GM18907 (cell line): ENCODE measurements around the gene MORC1.

ENCODE experiments used
- ATAC-seq: cut with Tn5 transposase; IDR thresholded peaks from one replicate; pipeline ENCODE4 v1.9.1; 2021; ENCODE audit warnings: mild to moderate bottlenecking, moderate library complexity; ENCODE audit not compliant: unreplicated experiment

MORC1 gene

DNA sequence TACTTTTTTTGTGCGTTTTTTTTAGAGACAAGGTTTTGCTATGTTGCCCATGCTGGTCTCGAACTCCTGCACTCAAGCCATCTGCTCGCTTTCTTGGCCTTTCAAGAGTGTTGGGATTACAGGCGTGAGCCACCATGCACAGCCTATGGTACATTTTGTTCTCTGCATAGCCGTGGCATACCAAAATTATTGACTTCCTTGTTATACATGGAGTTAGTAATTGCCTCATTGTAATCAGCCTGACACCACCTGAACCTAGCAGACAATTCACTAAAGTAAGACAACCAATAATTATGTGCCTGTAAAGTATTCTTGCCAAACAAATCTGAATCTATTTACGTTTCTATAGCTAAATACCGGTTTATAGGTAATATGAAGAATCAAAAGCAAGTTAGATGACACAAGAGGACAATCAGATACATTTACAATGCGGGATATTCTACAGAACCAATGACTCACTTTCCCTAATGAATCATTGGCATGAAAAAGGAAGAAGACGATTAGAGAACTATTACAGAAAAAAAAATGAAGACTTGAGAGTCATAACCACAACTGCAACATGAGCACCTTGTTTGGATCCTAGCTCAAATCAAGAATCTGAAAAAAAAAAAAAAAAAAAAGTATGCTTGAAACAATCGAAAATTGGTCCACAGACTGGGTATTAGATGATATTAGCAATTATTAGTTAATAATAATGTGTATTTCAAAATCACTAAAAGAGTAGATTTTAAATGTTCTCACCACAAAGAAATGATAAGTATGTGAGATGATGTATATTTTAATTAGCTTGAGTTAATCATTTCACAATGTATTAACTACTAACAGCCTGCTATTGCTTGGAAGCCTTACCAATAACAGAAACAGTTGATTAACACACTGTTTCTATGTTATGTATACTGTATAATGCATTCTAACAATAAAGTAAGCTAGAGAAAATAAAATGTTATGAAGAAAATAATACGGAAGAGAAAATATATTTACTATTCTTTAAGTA lies 171.3 kb downstream of the MORC1 start:
- ATAC-seq = no peak

DNA sequence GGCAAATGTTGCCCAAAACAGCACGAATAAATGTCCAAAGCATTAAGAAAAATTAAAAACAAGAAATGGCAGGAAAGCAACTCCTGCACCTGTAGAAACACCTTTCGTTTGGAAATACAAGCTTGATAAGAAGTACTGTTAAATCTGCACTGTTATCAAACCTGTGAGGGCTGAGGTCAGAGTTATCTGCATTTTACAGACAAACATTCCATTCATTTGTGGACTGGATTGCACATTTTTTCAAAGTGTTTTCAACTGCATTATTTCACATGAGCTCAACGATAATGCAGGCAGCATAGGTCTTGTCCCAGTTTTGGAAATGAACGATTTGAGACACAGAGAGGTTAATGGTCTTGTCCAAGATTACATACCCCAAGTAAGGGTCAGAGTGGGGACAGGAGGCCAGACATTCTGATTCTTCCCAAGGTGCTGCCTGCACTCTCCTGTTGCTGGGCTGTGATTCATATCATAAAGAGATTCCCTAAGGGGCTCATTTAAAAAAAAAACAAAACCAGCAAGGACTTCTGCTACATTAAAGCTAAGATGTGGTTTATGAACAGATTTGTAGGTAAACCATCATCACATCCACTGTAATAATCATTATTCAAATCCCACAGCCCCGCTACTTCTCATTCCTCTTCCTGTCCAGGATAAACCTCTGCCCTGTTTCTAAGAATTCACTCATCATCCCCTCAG lies 177.2 kb downstream of the MORC1 start:
- ATAC-seq = no peak

DNA sequence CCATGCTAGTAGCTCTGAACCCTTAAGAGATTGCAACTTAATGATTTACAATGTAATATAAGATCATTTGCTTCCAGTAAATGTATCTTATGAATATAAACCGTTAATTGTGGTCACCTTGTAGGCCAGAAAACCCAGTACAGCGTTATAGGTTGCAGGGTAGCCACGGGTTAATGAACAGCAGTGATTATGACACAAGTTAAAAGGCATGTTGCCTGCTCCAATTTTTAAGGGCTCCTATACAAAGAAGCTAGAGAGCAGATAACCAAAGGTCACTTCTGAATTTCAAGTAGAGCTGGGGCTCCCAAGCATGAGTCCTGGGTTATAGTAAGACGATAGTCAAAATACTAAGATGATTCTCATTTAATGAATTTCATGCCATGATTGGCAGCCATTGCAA lies 177.8 kb downstream of the MORC1 start:
- no peak for ATAC-seq

DNA sequence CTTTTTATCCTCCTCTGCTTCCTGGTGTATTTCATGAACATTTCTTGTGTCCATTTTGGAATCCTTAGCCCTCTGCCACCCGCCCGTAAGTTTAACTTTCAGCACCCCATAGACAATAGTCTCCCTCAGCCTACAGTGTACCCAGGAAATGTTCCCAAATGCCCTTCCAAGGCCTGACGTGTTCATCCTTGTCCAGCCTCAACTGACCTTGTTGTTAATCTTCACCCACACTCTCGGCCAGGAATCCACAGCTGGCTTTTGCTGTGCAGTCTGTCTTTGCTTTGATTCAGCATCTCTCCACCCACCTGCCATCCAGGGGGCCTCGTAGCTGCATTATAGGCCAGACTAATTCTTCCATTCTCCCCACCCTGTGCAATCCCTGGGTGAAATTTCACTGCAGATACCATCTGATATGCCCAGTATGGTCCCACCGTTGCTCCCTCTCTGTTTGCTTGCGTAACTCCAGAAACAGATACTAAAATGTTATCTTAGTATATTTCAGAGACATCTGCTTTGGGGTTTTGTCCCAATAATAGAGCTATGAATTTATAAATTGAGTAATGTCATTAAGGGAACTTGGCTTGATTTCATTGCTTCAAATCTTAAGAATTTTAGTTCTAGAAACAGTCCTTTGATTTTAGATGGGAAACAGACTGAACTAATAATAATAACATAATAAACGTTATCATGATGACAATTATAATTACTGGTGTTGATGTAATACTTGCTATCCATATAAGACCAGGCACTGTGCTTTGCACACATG lies 180.8 kb downstream of the MORC1 start:
- ATAC-seq = no peak

DNA sequence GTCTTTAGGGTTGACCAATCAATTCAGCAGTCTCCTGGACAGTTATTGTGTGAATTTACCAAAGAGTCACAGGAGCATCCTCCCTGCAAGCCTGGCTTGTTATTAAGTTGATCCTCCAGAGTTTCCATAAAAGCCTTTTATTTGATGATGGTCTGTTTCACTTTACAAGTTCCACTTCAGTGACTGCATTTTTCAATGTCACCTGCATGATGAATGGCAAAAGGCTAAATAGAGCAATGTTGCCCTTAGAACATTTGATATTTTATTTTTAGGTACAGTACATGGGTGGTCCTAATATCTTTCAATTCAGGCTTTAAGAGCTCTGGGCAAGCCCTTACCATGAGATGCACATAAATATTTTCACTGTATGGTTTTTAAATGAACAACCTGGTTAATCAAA lies 186.9 kb downstream of the MORC1 start:
- ATAC-seq = no peak

DNA sequence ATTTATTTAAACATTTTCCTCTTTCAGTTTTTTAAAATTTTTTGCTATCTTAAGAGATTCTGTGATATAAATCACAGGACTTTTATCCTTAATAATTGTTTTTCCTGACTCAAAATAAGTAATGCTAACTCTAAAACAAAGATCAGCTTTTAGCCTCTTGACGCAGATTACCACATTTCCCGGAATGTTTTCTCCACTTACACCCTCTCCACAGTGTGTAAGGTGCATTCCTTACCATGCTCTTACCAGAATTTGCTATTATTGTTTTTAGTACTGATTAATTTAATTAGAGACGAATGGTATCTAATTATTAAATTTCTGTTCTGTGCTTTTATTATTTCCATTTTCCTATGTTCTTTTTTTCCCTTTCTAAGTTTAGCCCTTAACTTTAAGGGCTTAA lies 199.1 kb downstream of the MORC1 start:
- no peak for ATAC-seq

DNA sequence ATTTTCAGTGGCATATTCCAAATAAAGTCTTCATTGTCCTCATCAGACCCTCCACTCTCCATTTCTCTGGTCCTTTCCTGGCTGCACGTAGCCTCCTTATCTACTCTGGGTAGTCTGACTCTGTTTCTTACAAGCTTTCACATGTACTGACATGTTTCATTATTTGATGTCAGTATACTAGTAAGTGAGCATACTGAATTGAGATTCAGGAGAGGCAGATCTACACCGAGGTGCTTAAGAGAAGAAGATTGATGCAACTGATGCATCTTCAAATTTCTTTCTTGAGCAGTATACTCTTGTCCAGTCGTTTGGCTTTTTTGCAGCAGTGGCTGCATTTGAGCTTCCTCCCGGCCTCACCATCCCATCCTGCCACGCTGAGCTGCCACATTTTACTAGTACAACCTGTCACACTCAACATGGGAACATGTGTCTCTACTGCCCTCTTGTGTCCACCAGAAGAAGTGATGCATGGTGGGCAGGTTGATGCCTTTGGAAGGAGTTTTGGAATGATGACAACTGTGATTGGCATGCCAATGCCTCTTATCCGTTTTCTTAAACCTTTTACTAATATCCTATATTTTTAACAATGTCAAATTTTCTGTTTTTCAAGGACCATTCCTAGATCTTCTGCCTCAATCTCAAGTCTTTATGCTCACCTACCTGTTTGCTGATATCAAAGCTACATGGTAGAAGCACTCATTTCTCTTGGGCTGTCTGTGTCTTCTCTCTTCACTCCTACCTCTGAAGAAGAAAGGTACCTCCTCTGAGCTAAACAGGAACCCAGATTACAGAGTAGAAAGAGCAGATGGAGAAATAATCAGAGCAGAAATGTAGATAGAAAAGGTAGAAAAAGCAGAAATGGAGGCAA lies 202.9 kb downstream of the MORC1 start:
- peak; percentile 96 for ATAC-seq

DNA sequence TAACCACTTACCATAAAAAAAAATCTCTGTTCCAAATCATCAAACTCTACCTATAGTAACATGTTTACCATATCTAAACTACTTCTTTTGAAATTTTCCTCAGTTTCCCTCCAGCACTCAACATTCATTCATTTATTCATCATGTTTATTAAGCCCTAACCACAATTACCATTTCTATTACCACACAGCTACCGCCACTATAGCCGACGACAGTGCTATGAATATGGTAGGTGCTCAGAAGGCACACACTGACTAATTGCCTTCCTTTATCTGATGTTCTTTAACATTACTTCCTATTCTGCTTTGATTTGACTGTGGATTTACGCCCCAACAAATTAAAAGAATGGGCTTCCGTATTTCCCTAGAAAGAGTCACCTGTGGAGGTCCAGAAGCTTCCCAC lies 208.1 kb downstream of the MORC1 start:
- no peak for ATAC-seq
